22Rv1 (cell line): ENCODE results near the gene SNRPD2.

Experiments
- CTCF ChIP-seq: fragments of 450-650 bp; IDR thresholded peaks from 2 replicates; pipeline ENCODE4 v1.5.1; 2017; ENCODE audit warnings: mild to moderate bottlenecking
- ZFX ChIP-seq: fragments of 450-650 bp; IDR thresholded peaks from 2 replicates; pipeline ENCODE4 v1.6.1; 2017; ENCODE audit warnings: antibody characterized with exemption, borderline replicate concordance

GRCh38 chr19:45716359-45717130, 24.8 kb upstream of the SNRPD2 start:
- TF ChIP-seq CTCF (no peak), ZFX (no peak)
